IPS-18a (cell line): Measurements from ENCODE around the gene LRRC3.
A peak's percentile ranks its signal among the peaks of the same experiment; 100 is the strongest.

ENCODE experiments used
- H3K27ac ChIP-seq: one replicate; pipeline ENCODE4 v1.5.1; 2013; ENCODE audit warnings: low read length
- H3K27me3 ChIP-seq: one replicate; pipeline ENCODE4 v1.6.1; 2013; ENCODE audit warnings: mild to moderate bottlenecking, low read length; ENCODE audit not compliant: control insufficient read depth, insufficient read depth
- H3K36me3 ChIP-seq: one replicate; pipeline ENCODE4 v1.6.1; 2013; ENCODE audit warnings: low read depth, low read length; ENCODE audit not compliant: control insufficient read depth
- H3K4me1 ChIP-seq: one replicate; pipeline ENCODE4 v1.6.1; 2013; ENCODE audit warnings: low read depth, low read length; ENCODE audit not compliant: control insufficient read depth
- H3K4me3 ChIP-seq: one replicate; pipeline ENCODE4 v1.5.1; 2013; ENCODE audit warnings: low read length
- H3K9ac ChIP-seq: one replicate; pipeline ENCODE4 v1.6.1; 2013; ENCODE audit warnings: mild to moderate bottlenecking, low read length, moderate library complexity
- H3K9me3 ChIP-seq: one replicate; pipeline ENCODE4 v1.6.1; 2013; ENCODE audit warnings: low read depth, low read length; ENCODE audit not compliant: control insufficient read depth

LRRC3 gene

GRCh38 chr21:44508711-44509445, 53.6 kb downstream of the LRRC3 start:
- no peaks in the 10 kb centered on the region for H3K9me3 ChIP-seq
- H3K27me3 ChIP-seq, result no peaks in the 10 kb centered on the region
- no peak overlapping the region for H3K4me3 ChIP-seq
- H3K4me1 ChIP-seq, result no peaks in the 10 kb centered on the region
- H3K27ac ChIP-seq, result no peak overlapping the region
- no peak overlapping the region for H3K9ac ChIP-seq
- peaks cover 4% of the 10 kb centered on the region for H3K36me3 ChIP-seq

- Histone ChIP-seq H3K9me3 (no peaks in the 10 kb centered on the region), H3K27ac (no peak overlapping the region), H3K4me1 (no peaks in the 10 kb centered on the region), H3K9ac (no peak overlapping the region), H3K27me3 (no peaks in the 10 kb centered on the region), H3K4me3 (no peak overlapping the region), H3K36me3 (peaks cover 4% of the 10 kb centered on the region)
These were observed 54.2 kb downstream of the LRRC3 start for GRCh38 chr21:44509539-44509938.

GRCh38 chr21:44510109-44510507, 54.8 kb downstream of the LRRC3 start:
- Histone ChIP-seq H3K27ac (no peak overlapping the region), H3K27me3 (no peaks in the 10 kb centered on the region), H3K4me1 (no peaks in the 10 kb centered on the region), H3K36me3 (peaks cover 4% of the 10 kb centered on the region), H3K4me3 (no peak overlapping the region), H3K9me3 (no peaks in the 10 kb centered on the region), H3K9ac (no peak overlapping the region)

GRCh38 chr21:44510508-44511218, 55.4 kb downstream of the LRRC3 start:
- peak overlapping the region; percentile 33 for H3K4me3 ChIP-seq
- no peaks in the 10 kb centered on the region for H3K9me3 ChIP-seq
- no peaks in the 10 kb centered on the region for H3K27me3 ChIP-seq
- H3K27ac ChIP-seq, result no peak overlapping the region
- peaks cover 4% of the 10 kb centered on the region for H3K36me3 ChIP-seq
- H3K4me1 ChIP-seq, result no peaks in the 10 kb centered on the region
- H3K9ac ChIP-seq, result no peak overlapping the region

GRCh38 chr21:44511219-44511937, 56.1 kb downstream of the LRRC3 start:
- Histone ChIP-seq H3K27ac (no peak overlapping the region), H3K4me3 (no peak overlapping the region), H3K9me3 (no peaks in the 10 kb centered on the region), H3K4me1 (no peaks in the 10 kb centered on the region), H3K27me3 (no peaks in the 10 kb centered on the region), H3K36me3 (peaks cover 4% of the 10 kb centered on the region), H3K9ac (no peak overlapping the region)
